ENCODE results near the gene GDPD1.

The GDPD1 gene

GRCh38 chr17:59315866-59316265, 95.6 kb downstream of the GDPD1 start:
- no peak for DNase-seq (ENCODE audit: low read depth in 2 of 2)
